ENCODE data around the gene TIMP2. TPM values are rescaled to one million over a fixed set of nuclear protein-coding genes. Genes with fewer than 3 reads are reported as not detected.

Gene TIMP2
- total and polyA plus RNA-seq, 11 donors = 25.1 to 201 (median 88.3) TPM

- ATAC-seq = peak in 3 of 4 donors; percentile 5 to 21 (median 20)
- 12 to 16% (median 14%) methylated on average over 15 to 28 of the region's 28 CpGs for WGBS, 4 donors
- H3K27me3 ChIP-seq = no peaks in the 10 kb centered on the region
- no peaks in the 10 kb centered on the region for H3K9me3 ChIP-seq
- intact Hi-C loops (cut with DNase I) = loop anchor here in 9 of 10 donors (2.0 to 10.0 kb wide), 9 partner anchors 25 to 59 kb away; partner anchors contain the start of gene LGALS3BP (in 1 of the 9)
- H3K27ac ChIP-seq = peak overlapping the region; percentile 50 to 99 (median 91)
- peak in 4 of 5 donors; percentile 47 to 76 (median 62) for DNase-seq
- no peak for TF ChIP-seq CTCF (IDR thresholded peaks at IDR 0.05)
- no peak for TF ChIP-seq POLR2A (IDR thresholded peaks at IDR 0.05)
- H3K36me3 ChIP-seq = peaks cover 0 to 4% (median 0%) of the 10 kb centered on the region in 9 donors
- peak overlapping the region; percentile 69 to 94 (median 77) for H3K4me3 ChIP-seq
- H3K4me1 ChIP-seq = peaks cover 6 to 62% (median 48%) of the 10 kb centered on the region in 12 donors
Observed at GRCh38 chr17:78923660-78924453, 1.3 kb downstream of the TIMP2 start.

GRCh38 chr17:78922816-78923498, 2.2 kb downstream of the TIMP2 start:
- Histone ChIP-seq H3K36me3 (peaks cover 0 to 4% (median 0%) of the 10 kb centered on the region in 9 donors), H3K4me1 (peaks cover 6 to 69% (median 53%) of the 10 kb centered on the region in 12 donors), H3K27me3 (no peaks in the 10 kb centered on the region), H3K4me3 (peak overlapping the region in 9 of 12 donors; percentile 69 to 94 (median 77)), H3K27ac (peak overlapping the region in 9 of 12 donors; percentile 14 to 99 (median 88)), H3K9me3 (no peaks in the 10 kb centered on the region)
- DNase-seq = no peak
- WGBS, 4 donors = 59 to 65% (median 60%) methylated on average over 12 to 13 of the region's 13 CpGs
- no peak for ATAC-seq
- intact Hi-C loops (cut with DNase I) = loop anchor here in 8 of 10 donors (2.0 to 10.0 kb wide), 7 partner anchors 24 to 58 kb away; partner anchors contain the start of gene LGALS3BP (in 1 of the 8)
- TF ChIP-seq POLR2A (IDR thresholded peaks at IDR 0.05) = no peak
- no peak for TF ChIP-seq CTCF (IDR thresholded peaks at IDR 0.05)

- DNase-seq (peak in 3 of 5 donors; percentile 37 to 80 (median 65)), ATAC-seq (peak; percentile 43 to 58 (median 54))
- H3K36me3 ChIP-seq = peaks cover 0 to 4% (median 0%) of the 10 kb centered on the region in 9 donors
- H3K4me3 ChIP-seq = peak overlapping the region in 2 of 12 donors; percentile 1 to 10
- no peak for TF ChIP-seq CTCF (IDR thresholded peaks at IDR 0.05)
- no peak for TF ChIP-seq POLR2A (IDR thresholded peaks at IDR 0.05)
- H3K27me3 ChIP-seq = no peaks in the 10 kb centered on the region
- intact Hi-C loops (cut with DNase I) = loop anchor here in 8 of 10 donors (5.0 to 10.0 kb wide), 6 partner anchors 34 to 57 kb away; partner anchors contain the start of gene LGALS3BP (in 1 of the 8)
- 24 to 45% (median 35%) methylated on average over 6 to 8 of the region's 8 CpGs for WGBS, 4 donors
- H3K27ac ChIP-seq = peak overlapping the region in 10 of 12 donors; percentile 6 to 99 (median 49)
- H3K9me3 ChIP-seq = no peaks in the 10 kb centered on the region
- H3K4me1 ChIP-seq = peaks cover 7 to 79% (median 59%) of the 10 kb centered on the region in 12 donors
Observed at GRCh38 chr17:78921437-78921971, 3.7 kb downstream of the TIMP2 start.

Data from heart left ventricle (tissue), 16 donors.